Astrocyte (in vitro differentiated cells and primary cell): Measurements from ENCODE around the gene TLE2.

Source experiments
- EZH2 ChIP-seq: IDR thresholded peaks from 2 replicates; pipeline ENCODE4 v1.6.1; 2012; ENCODE audit warnings: mild to moderate bottlenecking, low read length, inconsistent platforms; ENCODE audit not compliant: insufficient read depth
- TF ChIP-seq, protein P1 (sequence below): IDR thresholded peaks from 2 replicates; pipeline ENCODE4 v1.5.1; 2011; ENCODE audit warnings: low read depth, mild to moderate bottlenecking, inconsistent platforms, low read length, moderate library complexity; ENCODE audit not compliant: insufficient read depth

GRCh38 chr19:3075605-3076431 lies 46.7 kb upstream of the TLE2 start:
- TF ChIP-seq, protein P1, sequence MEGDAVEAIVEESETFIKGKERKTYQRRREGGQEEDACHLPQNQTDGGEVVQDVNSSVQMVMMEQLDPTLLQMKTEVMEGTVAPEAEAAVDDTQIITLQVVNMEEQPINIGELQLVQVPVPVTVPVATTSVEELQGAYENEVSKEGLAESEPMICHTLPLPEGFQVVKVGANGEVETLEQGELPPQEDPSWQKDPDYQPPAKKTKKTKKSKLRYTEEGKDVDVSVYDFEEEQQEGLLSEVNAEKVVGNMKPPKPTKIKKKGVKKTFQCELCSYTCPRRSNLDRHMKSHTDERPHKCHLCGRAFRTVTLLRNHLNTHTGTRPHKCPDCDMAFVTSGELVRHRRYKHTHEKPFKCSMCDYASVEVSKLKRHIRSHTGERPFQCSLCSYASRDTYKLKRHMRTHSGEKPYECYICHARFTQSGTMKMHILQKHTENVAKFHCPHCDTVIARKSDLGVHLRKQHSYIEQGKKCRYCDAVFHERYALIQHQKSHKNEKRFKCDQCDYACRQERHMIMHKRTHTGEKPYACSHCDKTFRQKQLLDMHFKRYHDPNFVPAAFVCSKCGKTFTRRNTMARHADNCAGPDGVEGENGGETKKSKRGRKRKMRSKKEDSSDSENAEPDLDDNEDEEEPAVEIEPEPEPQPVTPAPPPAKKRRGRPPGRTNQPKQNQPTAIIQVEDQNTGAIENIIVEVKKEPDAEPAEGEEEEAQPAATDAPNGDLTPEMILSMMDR = peak; percentile 63
- TF ChIP-seq EZH2 = no peak
